HepG2 (cell line): Measurements from ENCODE around the gene ATG13. TPM values are rescaled to one million over a fixed set of nuclear protein-coding genes. Genes with fewer than 3 reads are reported as not detected.

Source experiments
- ATF7-NPFF ChIP-seq: sonication (generic); formaldehyde crosslinking; IDR thresholded peaks from 2 replicates; pipeline ENCODE4 v1.8.1; 2023; ENCODE audit warnings: mild to moderate bottlenecking, low read depth, missing genetic modification reagents, moderate library complexity
- NFE2L1 ChIP-seq: sonication (generic); formaldehyde crosslinking; IDR thresholded peaks from 2 replicates; pipeline ENCODE4 v1.4.0; 2020; ENCODE audit warnings: missing genetic modification reagents, mild to moderate bottlenecking, borderline replicate concordance
- RBAK ChIP-seq: sonication (generic); formaldehyde crosslinking; IDR thresholded peaks from 2 replicates; pipeline ENCODE4 v1.5.1; 2020; ENCODE audit warnings: mild to moderate bottlenecking, missing genetic modification reagents
- SMAD1 ChIP-seq: sonication (generic); formaldehyde crosslinking; IDR thresholded peaks from 2 replicates; pipeline ENCODE4 v1.4.0; 2020; ENCODE audit warnings: missing genetic modification reagents, low read depth, mild to moderate bottlenecking, borderline replicate concordance
- XBP1 ChIP-seq: sonication (generic); formaldehyde crosslinking; IDR thresholded peaks from 2 replicates; pipeline ENCODE4 v1.5.0; 2020; ENCODE audit warnings: missing genetic modification reagents
- ZMYM3 ChIP-seq: sonication (generic); formaldehyde crosslinking; IDR thresholded peaks from 2 replicates; pipeline ENCODE4 v1.5.1; 2020; ENCODE audit warnings: mild to moderate bottlenecking, missing genetic modification reagents
- ZNF317 ChIP-seq: sonication (generic); formaldehyde crosslinking; IDR thresholded peaks from 2 replicates; pipeline ENCODE4 v1.5.0; 2020; ENCODE audit warnings: mild to moderate bottlenecking, missing genetic modification reagents
- ZNF333 ChIP-seq: sonication (generic); formaldehyde crosslinking; IDR thresholded peaks from 2 replicates; pipeline ENCODE4 v1.4.0; 2020; ENCODE audit warnings: mild to moderate bottlenecking, missing genetic modification reagents, borderline replicate concordance
- ZNF335 ChIP-seq: sonication (generic); formaldehyde crosslinking; IDR thresholded peaks from 2 replicates; pipeline ENCODE4 v1.4.0; 2020; ENCODE audit warnings: missing genetic modification reagents
- ZNF724P ChIP-seq: sonication (generic); formaldehyde crosslinking; IDR thresholded peaks from 2 replicates; pipeline ENCODE4 v1.8.0; 2022; ENCODE audit warnings: missing genetic modification reagents, borderline replicate concordance
- ZSCAN29 ChIP-seq: sonication (generic); formaldehyde crosslinking; conservative IDR thresholded peaks from 2 replicates; pipeline ENCODE4 v1.4.0; 2020; ENCODE audit warnings: mild to moderate bottlenecking, missing genetic modification reagents
- polyA plus RNA-seq, 8 experiments: library from polyadenylated mRNA; depleted of rRNA in 3 of 8; stranded (reverse) in 7 of 8; unstranded in 1 of 8; fragments of >200 nt; fragmentation: Illumina TruSeq in 4 of 8; extraction: Trizol in 4 of 8; gene quantifications; 2 replicates each; pipeline versions ENCODE4 v1.2.1 to v1.2.3, GENCODE V29; 2011 to 2016; ENCODE audit warnings: low read depth in 4 of 8, missing spikeins in 1 of 8, mixed read lengths in 1 of 8; ENCODE audit not compliant: insufficient read depth in 1 of 8
- total RNA-seq, 5 experiments: library from RNA; depleted of rRNA; stranded (reverse); fragments of >200 nt; fragmentation: Illumina TruSeq; extraction: Trizol; gene quantifications; 2 replicates each; pipeline ENCODE4 v1.2.3, GENCODE V29; 2016; ENCODE audit warnings: low read depth in 1 of 5
- TF ChIP-seq, protein P1 (sequence below): sonication (generic); formaldehyde crosslinking; IDR thresholded peaks from 2 replicates; pipeline ENCODE4 v1.4.0; 2020; ENCODE audit warnings: missing genetic modification reagents, borderline replicate concordance
- TF ChIP-seq, protein P2 (sequence below): sonication (generic); formaldehyde crosslinking; IDR thresholded peaks from 2 replicates; pipeline ENCODE4 v1.8.0; 2022; ENCODE audit warnings: mild to moderate bottlenecking, missing genetic modification reagents, moderate library complexity
- TF ChIP-seq, protein P3 (sequence below): sonication (generic); formaldehyde crosslinking; IDR thresholded peaks from 2 replicates; pipeline ENCODE4 v1.4.0; 2020; ENCODE audit warnings: mild to moderate bottlenecking, missing genetic modification reagents
- TF ChIP-seq, protein P4 (sequence below): sonication (generic); formaldehyde crosslinking; IDR thresholded peaks from 2 replicates; pipeline ENCODE4 v1.4.0; 2020; ENCODE audit warnings: missing genetic modification reagents, borderline replicate concordance

The ATG13 gene
- total and polyA plus RNA-seq, 2 of the 13 experiments (the other 11 are each of a cell fraction or from before 2014, with no cell fraction given), result 55.0 to 77.3 TPM

DNA sequence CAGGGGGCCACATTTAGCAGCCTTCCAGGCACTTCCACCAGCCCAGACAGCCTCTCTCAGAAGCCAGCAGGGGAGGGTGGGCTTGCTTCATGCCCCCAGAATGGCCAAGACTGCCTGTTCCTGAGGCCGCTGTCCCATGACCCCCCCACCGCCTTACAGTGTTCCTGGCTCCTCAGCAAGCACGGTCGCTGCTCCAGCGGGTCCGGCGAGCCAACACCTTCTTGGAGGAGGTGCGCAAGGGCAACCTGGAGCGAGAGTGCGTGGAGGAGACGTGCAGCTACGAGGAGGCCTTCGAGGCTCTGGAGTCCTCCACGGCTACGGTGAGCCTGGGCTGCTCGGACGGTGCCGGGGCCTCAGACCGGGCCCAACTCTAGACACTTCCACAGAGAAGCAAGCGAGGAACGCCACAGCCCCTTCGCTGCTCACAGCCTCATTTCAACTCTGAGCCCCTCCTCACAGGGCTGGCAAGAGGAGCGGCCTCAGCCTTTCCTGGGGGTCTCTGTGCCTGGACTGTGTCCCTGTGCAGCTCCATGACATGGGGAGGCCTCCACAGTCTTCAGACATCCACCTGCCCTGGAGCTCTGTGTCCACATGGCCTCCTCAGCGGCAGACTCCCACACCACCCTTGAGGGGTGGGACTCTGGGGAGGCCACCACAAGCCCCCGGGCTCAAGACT, 102.3 kb downstream of the ATG13 start (continued):
- TF ChIP-seq, protein P1, sequence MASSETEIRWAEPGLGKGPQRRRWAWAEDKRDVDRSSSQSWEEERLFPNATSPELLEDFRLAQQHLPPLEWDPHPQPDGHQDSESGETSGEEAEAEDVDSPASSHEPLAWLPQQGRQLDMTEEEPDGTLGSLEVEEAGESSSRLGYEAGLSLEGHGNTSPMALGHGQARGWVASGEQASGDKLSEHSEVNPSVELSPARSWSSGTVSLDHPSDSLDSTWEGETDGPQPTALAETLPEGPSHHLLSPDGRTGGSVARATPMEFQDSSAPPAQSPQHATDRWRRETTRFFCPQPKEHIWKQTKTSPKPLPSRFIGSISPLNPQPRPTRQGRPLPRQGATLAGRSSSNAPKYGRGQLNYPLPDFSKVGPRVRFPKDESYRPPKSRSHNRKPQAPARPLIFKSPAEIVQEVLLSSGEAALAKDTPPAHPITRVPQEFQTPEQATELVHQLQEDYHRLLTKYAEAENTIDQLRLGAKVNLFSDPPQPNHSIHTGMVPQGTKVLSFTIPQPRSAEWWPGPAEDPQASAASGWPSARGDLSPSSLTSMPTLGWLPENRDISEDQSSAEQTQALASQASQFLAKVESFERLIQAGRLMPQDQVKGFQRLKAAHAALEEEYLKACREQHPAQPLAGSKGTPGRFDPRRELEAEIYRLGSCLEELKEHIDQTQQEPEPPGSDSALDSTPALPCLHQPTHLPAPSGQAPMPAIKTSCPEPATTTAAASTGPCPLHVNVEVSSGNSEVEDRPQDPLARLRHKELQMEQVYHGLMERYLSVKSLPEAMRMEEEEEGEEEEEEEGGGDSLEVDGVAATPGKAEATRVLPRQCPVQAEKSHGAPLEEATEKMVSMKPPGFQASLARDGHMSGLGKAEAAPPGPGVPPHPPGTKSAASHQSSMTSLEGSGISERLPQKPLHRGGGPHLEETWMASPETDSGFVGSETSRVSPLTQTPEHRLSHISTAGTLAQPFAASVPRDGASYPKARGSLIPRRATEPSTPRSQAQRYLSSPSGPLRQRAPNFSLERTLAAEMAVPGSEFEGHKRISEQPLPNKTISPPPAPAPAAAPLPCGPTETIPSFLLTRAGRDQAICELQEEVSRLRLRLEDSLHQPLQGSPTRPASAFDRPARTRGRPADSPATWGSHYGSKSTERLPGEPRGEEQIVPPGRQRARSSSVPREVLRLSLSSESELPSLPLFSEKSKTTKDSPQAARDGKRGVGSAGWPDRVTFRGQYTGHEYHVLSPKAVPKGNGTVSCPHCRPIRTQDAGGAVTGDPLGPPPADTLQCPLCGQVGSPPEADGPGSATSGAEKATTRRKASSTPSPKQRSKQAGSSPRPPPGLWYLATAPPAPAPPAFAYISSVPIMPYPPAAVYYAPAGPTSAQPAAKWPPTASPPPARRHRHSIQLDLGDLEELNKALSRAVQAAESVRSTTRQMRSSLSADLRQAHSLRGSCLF (CRISPR knock-in tag), result no peak
- TF ChIP-seq ZSCAN29 (peak; percentile 14; the same call in 1 of the 2 replicates), NFE2L1 (CRISPR knock-in tag) (0 out of 2 replicates have a peak, but pooled peaks have one; percentile 20), RBAK (CRISPR knock-in tag) (0 out of 2 replicates have a peak, but pooled peaks have one; percentile 27), ZNF333 (CRISPR knock-in tag) (peak; percentile 47), ZMYM3 (CRISPR knock-in tag) (0 out of 2 replicates have a peak, but pooled peaks have one; percentile 29), ZNF335 (peak; percentile 19; the same call in 1 of the 2 replicates), ZNF724P (CRISPR knock-in tag) (peak; percentile 74; the same call in 1 of the 2 replicates), SMAD1 (CRISPR knock-in tag) (0 out of 2 replicates have a peak, but pooled peaks have one; percentile 24), XBP1 (CRISPR knock-in tag) (no peak), ATF7-NPFF (CRISPR knock-in tag) (0 out of 2 replicates have a peak, but pooled peaks have one; percentile 57), ZNF317 (CRISPR knock-in tag) (0 out of 2 replicates have a peak, but pooled peaks have one; percentile 15)
- TF ChIP-seq, protein P2, sequence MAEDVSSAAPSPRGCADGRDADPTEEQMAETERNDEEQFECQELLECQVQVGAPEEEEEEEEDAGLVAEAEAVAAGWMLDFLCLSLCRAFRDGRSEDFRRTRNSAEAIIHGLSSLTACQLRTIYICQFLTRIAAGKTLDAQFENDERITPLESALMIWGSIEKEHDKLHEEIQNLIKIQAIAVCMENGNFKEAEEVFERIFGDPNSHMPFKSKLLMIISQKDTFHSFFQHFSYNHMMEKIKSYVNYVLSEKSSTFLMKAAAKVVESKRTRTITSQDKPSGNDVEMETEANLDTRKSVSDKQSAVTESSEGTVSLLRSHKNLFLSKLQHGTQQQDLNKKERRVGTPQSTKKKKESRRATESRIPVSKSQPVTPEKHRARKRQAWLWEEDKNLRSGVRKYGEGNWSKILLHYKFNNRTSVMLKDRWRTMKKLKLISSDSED (CRISPR knock-in tag), result no peak
- TF ChIP-seq, protein P3, sequence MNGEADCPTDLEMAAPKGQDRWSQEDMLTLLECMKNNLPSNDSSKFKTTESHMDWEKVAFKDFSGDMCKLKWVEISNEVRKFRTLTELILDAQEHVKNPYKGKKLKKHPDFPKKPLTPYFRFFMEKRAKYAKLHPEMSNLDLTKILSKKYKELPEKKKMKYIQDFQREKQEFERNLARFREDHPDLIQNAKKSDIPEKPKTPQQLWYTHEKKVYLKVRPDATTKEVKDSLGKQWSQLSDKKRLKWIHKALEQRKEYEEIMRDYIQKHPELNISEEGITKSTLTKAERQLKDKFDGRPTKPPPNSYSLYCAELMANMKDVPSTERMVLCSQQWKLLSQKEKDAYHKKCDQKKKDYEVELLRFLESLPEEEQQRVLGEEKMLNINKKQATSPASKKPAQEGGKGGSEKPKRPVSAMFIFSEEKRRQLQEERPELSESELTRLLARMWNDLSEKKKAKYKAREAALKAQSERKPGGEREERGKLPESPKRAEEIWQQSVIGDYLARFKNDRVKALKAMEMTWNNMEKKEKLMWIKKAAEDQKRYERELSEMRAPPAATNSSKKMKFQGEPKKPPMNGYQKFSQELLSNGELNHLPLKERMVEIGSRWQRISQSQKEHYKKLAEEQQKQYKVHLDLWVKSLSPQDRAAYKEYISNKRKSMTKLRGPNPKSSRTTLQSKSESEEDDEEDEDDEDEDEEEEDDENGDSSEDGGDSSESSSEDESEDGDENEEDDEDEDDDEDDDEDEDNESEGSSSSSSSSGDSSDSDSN (CRISPR knock-in tag), result peak; percentile 61
- TF ChIP-seq, protein P4, sequence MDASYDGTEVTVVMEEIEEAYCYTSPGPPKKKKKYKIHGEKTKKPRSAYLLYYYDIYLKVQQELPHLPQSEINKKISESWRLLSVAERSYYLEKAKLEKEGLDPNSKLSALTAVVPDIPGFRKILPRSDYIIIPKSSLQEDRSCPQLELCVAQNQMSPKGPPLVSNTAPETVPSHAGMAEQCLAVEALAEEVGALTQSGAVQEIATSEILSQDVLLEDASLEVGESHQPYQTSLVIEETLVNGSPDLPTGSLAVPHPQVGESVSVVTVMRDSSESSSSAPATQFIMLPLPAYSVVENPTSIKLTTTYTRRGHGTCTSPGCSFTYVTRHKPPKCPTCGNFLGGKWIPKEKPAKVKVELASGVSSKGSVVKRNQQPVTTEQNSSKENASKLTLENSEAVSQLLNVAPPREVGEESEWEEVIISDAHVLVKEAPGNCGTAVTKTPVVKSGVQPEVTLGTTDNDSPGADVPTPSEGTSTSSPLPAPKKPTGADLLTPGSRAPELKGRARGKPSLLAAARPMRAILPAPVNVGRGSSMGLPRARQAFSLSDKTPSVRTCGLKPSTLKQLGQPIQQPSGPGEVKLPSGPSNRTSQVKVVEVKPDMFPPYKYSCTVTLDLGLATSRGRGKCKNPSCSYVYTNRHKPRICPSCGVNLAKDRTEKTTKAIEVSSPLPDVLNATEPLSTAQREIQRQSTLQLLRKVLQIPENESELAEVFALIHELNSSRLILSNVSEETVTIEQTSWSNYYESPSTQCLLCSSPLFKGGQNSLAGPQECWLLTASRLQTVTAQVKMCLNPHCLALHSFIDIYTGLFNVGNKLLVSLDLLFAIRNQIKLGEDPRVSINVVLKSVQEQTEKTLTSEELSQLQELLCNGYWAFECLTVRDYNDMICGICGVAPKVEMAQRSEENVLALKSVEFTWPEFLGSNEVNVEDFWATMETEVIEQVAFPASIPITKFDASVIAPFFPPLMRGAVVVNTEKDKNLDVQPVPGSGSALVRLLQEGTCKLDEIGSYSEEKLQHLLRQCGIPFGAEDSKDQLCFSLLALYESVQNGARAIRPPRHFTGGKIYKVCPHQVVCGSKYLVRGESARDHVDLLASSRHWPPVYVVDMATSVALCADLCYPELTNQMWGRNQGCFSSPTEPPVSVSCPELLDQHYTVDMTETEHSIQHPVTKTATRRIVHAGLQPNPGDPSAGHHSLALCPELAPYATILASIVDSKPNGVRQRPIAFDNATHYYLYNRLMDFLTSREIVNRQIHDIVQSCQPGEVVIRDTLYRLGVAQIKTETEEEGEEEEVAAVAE, result peak; percentile 55; the same call in 1 of the 2 replicates
